A549 (cell line): ENCODE measurements around the gene CD48.

Experiments
- CBX2 ChIP-seq: fragments of 200-600 bp; sonication (generic); IDR thresholded peaks from 2 replicates; pipeline ENCODE4 v1.6.1; 2016; ENCODE audit warnings: low read depth, mild to moderate bottlenecking, borderline replicate concordance
- CEBPB ChIP-seq, 2 experiments: fragments of >200 bp in 1 of 2; sonication (Bioruptor Twin) in 1 of 2; formaldehyde crosslinking in 1 of 2; IDR thresholded peaks; 2 replicates each; pipeline ENCODE4 v1.6.1; 2012 to 2016
- CTCF ChIP-seq: fragments of >200 bp; sonication (Bioruptor Twin); formaldehyde crosslinking; IDR thresholded peaks from 3 replicates; pipeline ENCODE4 v1.5.1; 2016
- ESRRA ChIP-seq: fragments of 150-350 bp; IDR thresholded peaks from 2 replicates; pipeline ENCODE4 v1.6.1; 2014; ENCODE audit warnings: mild to moderate bottlenecking, low read length, borderline replicate concordance
- HDAC2 ChIP-seq: fragments of 200-600 bp; sonication (generic); IDR thresholded peaks from 2 replicates; pipeline ENCODE4 v1.6.1; 2016
- HMGXB4 ChIP-seq: fragments of 250-450 bp; sonication (Bioruptor Pico); IDR thresholded peaks from 2 replicates; pipeline ENCODE4 v1.5.0; 2021; ENCODE audit warnings: mild to moderate bottlenecking, moderate library complexity, borderline replicate concordance
- MAX ChIP-seq: IDR thresholded peaks from 2 replicates; pipeline ENCODE4 v1.6.1; 2012
- MYC ChIP-seq: IDR thresholded peaks from 2 replicates; pipeline ENCODE4 v1.6.1; 2012; ENCODE audit warnings: mild to moderate bottlenecking, inconsistent platforms, low read length, improper control_type of control experiment, borderline replicate concordance
- POLR2A ChIP-seq: IDR thresholded peaks from 2 replicates; pipeline ENCODE4 v1.6.1; 2012; ENCODE audit warnings: mild to moderate bottlenecking, low read length
- RAD21 ChIP-seq, 2 experiments: fragments of >200 bp in 1 of 2; sonication (Bioruptor Twin) in 1 of 2; formaldehyde crosslinking in 1 of 2; IDR thresholded peaks in 1 of 2; conservative IDR thresholded peaks in 1 of 2; 2 replicates in 1 of 2; 3 replicates in 1 of 2; pipeline ENCODE4 v1.6.1; 2012 to 2018; ENCODE audit warnings: inconsistent platforms in 1 of 2
- RCOR1 ChIP-seq: fragments of 150-350 bp; IDR thresholded peaks from 2 replicates; pipeline ENCODE4 v1.6.1; 2014; ENCODE audit warnings: antibody characterized with exemption, low read length, low read depth
- REST ChIP-seq: fragments of 200-600 bp; sonication (generic); IDR thresholded peaks from 2 replicates; pipeline ENCODE4 v1.6.1; 2016; ENCODE audit warnings: antibody characterized with exemption, mild to moderate bottlenecking, moderate library complexity
- SREBF2 ChIP-seq: fragments of 450-650 bp; IDR thresholded peaks from 2 replicates; pipeline ENCODE4 v1.6.1; 2014; ENCODE audit warnings: mild to moderate bottlenecking, moderate library complexity
- USF2 ChIP-seq: fragments of 450-650 bp; IDR thresholded peaks from 2 replicates; pipeline ENCODE4 v1.6.1; 2014; ENCODE audit warnings: antibody characterized with exemption

- TF ChIP-seq USF2 (no peak), CEBPB (IDR thresholded peaks at IDR 0.05) (no peak), POLR2A (no peak), CTCF (no peak), HDAC2 (no peak), MYC (no peak), SREBF2 (no peak), ESRRA (no peak), MAX (no peak), HMGXB4 (CRISPR knock-in tag) (no peak), RAD21 (conservative IDR thresholded peaks at IDR 0.05 in 1 of 2, IDR thresholded peaks at IDR 0.05 in 1 of 2) (no peak), REST (no peak), RCOR1 (no peak), CBX2 (no peak)
These were observed 64.8 kb downstream of the CD48 start, which contains the start of gene SLAMF1 for GRCh38 chr1:160646711-160647328.
